Mononuclear cell (primary cell): ENCODE results near the gene TAGLN. TPM values are rescaled to one million over a fixed set of nuclear protein-coding genes. Genes with fewer than 3 reads are reported as not detected.

Experiments
- H3K27me3 ChIP-seq: 2 replicates; pipeline ENCODE4 v1.6.0; 2011; ENCODE audit warnings: low read length, control low read depth; ENCODE audit not compliant: insufficient read depth
- H3K4me1 ChIP-seq: 2 replicates; pipeline ENCODE4 v1.5.1; 2011; ENCODE audit warnings: mild to moderate bottlenecking, low read length, control low read depth; ENCODE audit not compliant: insufficient read depth
- H3K4me3 ChIP-seq: 2 replicates; pipeline ENCODE4 v1.5.1; 2011; ENCODE audit warnings: mild to moderate bottlenecking, low read length, moderate library complexity
- H3K9me3 ChIP-seq: 2 replicates; pipeline ENCODE4 v1.5.1; 2011; ENCODE audit warnings: low read depth, mild to moderate bottlenecking, control low read depth, low read length
- total RNA-seq: library from RNA; depleted of rRNA; stranded (reverse); fragments of >200 nt; gene quantifications from one replicate; pipeline ENCODE4 v1.2.3, GENCODE V29; 2012

The TAGLN gene
- total RNA-seq, 1 donor: 8.6 TPM

- Histone ChIP-seq H3K27me3 (no peaks in the 10 kb centered on the region), H3K4me3 (no peak overlapping the region), H3K9me3 (no peaks in the 10 kb centered on the region), H3K4me1 (no peaks in the 10 kb centered on the region)
Measured at GRCh38 chr11:117210620-117211019, 11.4 kb downstream of the TAGLN start.

- H3K27me3 ChIP-seq: no peaks in the 10 kb centered on the region
- no peak overlapping the region for H3K4me3 ChIP-seq
- no peaks in the 10 kb centered on the region for H3K9me3 ChIP-seq
- H3K4me1 ChIP-seq: no peaks in the 10 kb centered on the region
Measured at GRCh38 chr11:117212697-117213355, 13.7 kb downstream of the TAGLN start.

GRCh38 chr11:117214404-117215110 lies 15.4 kb downstream of the TAGLN start:
- Histone ChIP-seq H3K9me3 (no peaks in the 10 kb centered on the region), H3K4me3 (no peak overlapping the region), H3K4me1 (peaks cover 1% of the 10 kb centered on the region), H3K27me3 (no peaks in the 10 kb centered on the region)

DNA sequence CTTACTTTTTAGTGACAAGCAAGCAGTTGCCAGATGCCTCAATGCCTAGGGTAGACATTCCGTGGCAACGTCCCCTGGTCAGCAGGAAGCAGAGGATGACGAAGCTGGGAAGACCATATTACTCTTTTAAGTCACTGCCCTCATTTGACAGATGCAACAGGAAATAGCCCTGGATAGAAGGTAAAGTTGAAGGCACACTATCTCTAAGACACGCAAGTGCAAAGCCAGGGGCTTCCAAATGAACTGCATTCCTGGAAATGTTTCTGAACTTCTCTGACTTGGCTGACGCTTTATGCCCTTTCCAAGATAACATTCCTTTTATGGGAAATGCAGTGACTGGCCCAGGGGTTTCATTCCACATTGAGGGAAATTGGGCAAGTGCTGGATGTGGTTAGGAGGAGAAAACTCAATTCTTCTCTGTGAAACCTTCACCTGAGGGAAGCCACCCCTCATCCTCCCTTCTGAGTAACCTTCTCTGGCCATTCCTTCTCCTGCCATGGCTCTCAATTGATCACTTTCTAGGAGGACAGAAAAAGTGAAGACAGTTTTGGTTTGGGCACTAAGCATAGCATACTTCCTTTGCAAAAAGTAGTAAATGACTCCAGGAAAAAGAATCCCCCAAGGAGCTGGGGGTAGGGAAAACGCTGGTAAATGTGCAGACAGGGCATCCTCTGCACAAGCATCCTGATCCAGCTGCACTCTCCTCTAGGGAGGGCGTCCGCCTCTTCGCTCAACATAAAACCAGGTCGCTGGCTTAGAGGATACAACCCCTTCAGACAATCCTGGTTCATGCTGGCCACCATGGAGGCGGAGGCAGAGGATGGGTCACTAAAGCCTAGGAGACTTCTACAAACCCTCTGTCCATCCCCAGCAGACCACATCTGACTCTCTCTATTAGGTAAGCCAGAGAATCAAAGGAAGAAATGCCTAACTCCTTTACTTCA lies 18.2 kb downstream of the TAGLN start:
- no peak overlapping the region for H3K4me3 ChIP-seq
- no peaks in the 10 kb centered on the region for H3K27me3 ChIP-seq
- H3K9me3 ChIP-seq: no peaks in the 10 kb centered on the region
- H3K4me1 ChIP-seq: peaks cover 5% of the 10 kb centered on the region

DNA sequence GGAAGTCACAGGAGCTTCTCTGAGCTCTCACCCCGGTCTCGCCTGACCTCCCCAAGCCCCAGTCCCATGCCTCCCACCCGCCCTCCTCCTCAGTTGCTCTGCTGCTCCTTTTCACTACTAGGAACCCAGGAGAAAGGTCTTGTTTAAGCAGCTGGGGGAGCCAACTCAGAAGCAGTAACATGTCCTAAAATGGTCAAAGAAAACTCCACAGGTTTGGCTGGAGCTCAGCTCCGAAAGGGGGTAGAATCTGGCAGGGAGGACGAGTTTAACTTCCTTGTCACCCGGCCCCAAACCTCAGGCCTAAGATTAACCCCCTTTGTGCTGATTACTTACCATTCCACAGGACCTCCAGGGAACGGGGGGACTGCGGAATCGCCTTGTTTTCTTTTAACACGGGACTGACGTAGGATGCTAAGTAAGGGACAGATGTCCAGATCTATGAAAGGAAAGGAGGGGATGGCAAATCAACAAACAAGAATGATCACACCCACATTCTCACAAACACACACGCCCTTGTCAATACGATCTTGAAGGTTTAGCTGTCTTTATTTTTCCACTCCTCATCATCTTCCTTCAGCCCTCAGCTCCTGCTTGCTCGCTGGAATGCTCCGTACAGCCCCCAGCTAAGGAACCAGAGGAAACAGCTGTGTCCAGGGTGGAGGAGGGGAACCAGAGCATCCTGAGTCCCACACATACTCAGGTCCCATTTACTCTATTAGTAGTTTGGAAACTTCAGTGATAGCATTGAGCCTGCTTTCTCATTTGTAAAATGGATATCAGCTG lies 19.2 kb downstream of the TAGLN start:
- peaks cover 5% of the 10 kb centered on the region for H3K4me1 ChIP-seq
- no peaks in the 10 kb centered on the region for H3K9me3 ChIP-seq
- H3K27me3 ChIP-seq: no peaks in the 10 kb centered on the region
- H3K4me3 ChIP-seq: no peak overlapping the region

DNA sequence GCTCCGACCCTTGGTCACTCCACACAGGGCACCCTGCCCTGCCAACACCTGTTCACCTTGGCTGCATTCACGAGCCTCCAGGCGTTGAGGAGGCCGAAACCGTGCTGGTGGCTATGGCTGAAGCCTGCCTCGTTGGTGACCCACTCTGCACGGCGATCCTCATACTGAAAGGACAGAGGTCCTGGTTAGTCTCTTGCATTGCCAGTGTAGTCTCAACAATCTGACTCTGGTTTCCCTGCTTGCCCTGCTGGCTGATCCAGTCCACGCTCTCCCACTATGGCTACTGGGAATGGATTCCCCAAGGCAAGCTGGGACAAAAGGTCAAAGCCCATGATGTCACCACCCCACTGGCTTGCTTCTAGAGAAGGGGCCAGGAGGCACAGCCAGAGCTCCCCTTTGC lies 19.8 kb downstream of the TAGLN start:
- no peaks in the 10 kb centered on the region for H3K9me3 ChIP-seq
- H3K4me3 ChIP-seq: no peak overlapping the region
- H3K27me3 ChIP-seq: no peaks in the 10 kb centered on the region
- peaks cover 5% of the 10 kb centered on the region for H3K4me1 ChIP-seq

GRCh38 chr11:117219455-117219854 lies 20.3 kb downstream of the TAGLN start:
- H3K4me3 ChIP-seq: no peak overlapping the region
- H3K27me3 ChIP-seq: no peaks in the 10 kb centered on the region
- H3K9me3 ChIP-seq: no peaks in the 10 kb centered on the region
- peaks cover 5% of the 10 kb centered on the region for H3K4me1 ChIP-seq

DNA sequence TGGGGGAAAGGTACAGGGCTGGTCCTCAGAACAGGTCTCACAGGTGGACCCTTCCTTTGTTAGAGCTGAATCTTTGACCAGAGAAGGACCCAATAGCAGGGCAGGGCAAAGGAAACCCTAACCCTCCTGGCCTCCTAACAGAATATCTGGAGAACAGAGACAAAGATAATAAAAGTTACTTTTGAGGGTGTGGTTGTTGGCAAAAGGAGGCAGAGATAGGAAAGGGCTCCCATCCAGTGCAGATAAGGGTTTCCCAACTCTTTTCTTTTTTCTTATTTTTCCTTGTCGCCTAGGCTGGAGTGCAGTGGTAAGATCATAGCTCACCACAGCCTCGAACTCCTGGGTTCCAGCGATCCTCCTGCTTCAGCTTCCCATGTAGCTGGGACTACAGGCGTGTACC lies 20.8 kb downstream of the TAGLN start:
- peaks cover 5% of the 10 kb centered on the region for H3K4me1 ChIP-seq
- no peak overlapping the region for H3K4me3 ChIP-seq
- no peaks in the 10 kb centered on the region for H3K27me3 ChIP-seq
- H3K9me3 ChIP-seq: no peaks in the 10 kb centered on the region

DNA sequence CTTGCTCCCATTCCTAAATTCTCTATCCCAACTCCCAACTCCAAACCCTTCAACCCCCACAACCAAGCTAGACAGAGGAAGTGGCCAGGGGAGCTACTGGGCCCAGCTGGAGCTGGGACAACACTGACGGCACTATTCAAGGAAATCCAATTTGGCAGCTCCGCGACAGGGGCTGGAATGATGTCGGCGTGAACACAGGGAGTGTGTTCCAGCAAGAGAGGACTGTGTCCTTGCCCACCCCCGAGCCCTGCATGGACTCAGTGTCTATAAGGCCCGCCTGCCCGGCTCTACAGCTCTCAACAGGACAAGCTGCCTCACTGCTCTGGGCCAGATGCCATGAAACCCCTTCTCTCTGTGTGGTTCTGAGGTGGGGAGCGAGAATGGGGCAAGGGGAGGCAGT lies 21.4 kb downstream of the TAGLN start:
- Histone ChIP-seq H3K4me1 (peaks cover 5% of the 10 kb centered on the region), H3K9me3 (no peaks in the 10 kb centered on the region), H3K4me3 (no peak overlapping the region), H3K27me3 (no peaks in the 10 kb centered on the region)

- Histone ChIP-seq H3K4me1 (peaks cover 6% of the 10 kb centered on the region), H3K9me3 (no peaks in the 10 kb centered on the region), H3K4me3 (no peak overlapping the region), H3K27me3 (no peaks in the 10 kb centered on the region)
Measured at GRCh38 chr11:117220999-117221774, 22.0 kb downstream of the TAGLN start.

DNA sequence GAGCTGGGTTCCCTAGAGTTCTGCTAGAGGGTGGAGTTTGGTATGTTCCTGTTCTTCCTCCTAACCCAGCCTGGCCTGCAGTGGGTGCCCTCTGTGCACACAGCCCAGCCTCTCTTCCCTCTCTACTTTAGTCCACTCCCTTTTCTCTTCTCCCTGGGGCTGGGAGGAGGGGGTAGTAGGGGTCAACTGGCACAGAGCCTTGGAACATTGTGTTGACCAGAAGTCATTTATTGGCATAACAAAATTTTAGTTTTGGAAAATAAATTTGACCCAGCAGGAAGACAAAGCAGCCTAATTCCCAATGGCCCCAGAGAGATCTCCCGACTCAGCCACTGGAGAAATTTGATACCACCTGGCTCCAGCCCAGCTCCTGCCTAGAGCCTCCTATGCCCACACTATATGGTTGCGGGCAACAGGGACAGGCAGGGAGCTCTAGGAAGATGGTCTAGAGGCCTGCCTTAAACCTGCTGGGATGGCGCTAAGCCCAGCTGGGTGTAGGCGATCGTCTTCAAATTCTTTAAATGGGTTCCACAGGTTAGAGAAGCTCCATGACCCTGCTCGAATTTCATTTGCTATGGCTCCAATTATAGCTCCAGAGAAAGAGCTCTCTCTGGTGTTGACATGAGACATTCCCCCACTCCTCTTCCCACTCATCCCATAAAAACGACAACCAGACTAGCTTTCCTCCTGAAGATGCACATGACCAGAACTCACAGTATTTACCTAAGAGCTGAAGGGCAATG lies 22.8 kb downstream of the TAGLN start:
- Histone ChIP-seq H3K9me3 (no peaks in the 10 kb centered on the region), H3K4me3 (no peak overlapping the region), H3K27me3 (no peaks in the 10 kb centered on the region), H3K4me1 (peaks cover 14% of the 10 kb centered on the region)

DNA sequence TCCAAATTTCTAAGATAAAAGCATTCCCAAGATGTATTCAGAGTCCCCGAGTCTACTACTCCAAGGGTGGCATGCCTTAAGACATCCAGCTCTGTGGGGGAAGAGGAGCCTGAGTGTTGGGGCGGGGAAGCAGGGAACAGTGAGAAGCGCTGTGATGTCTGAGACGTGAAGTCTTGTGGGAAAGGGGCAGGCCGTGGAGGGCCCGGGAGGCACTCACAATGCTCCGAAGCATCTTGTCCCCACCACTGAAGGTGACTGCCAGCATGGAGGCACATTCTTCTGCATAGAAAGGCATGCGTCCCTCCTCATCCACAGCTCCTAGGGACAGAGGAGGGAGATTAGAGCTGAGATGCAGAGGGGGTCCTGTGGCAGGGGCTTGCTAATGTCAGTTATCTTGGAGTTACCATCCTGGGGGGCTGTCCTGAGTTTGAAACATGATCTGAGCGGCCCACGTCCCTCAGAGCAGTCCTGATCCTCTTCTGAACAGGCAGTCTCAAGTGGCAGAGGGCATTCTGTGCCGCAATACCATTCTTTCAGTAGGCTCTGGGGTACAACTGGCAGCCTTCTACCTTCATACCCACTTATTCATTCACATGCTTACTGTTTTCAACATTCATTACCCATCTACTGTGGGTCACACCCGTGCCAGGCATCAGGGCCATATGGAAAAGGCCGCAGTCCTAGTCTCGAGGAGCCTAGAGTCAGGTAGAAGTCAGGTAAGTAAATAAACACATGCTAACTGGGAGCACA lies 24.0 kb downstream of the TAGLN start:
- no peaks in the 10 kb centered on the region for H3K27me3 ChIP-seq
- H3K4me1 ChIP-seq: peaks cover 14% of the 10 kb centered on the region
- H3K4me3 ChIP-seq: no peak overlapping the region
- H3K9me3 ChIP-seq: no peaks in the 10 kb centered on the region
